HG03575 (cell line): ENCODE data around the gene SFXN5.

Source experiments
- ATAC-seq: cut with Tn5 transposase; IDR thresholded peaks from one replicate; pipeline ENCODE4 v1.9.1; 2021; ENCODE audit not compliant: unreplicated experiment, insufficient number of reproducible peaks, low FRiP score; ENCODE audit errors: extremely low read depth

The SFXN5 gene

DNA sequence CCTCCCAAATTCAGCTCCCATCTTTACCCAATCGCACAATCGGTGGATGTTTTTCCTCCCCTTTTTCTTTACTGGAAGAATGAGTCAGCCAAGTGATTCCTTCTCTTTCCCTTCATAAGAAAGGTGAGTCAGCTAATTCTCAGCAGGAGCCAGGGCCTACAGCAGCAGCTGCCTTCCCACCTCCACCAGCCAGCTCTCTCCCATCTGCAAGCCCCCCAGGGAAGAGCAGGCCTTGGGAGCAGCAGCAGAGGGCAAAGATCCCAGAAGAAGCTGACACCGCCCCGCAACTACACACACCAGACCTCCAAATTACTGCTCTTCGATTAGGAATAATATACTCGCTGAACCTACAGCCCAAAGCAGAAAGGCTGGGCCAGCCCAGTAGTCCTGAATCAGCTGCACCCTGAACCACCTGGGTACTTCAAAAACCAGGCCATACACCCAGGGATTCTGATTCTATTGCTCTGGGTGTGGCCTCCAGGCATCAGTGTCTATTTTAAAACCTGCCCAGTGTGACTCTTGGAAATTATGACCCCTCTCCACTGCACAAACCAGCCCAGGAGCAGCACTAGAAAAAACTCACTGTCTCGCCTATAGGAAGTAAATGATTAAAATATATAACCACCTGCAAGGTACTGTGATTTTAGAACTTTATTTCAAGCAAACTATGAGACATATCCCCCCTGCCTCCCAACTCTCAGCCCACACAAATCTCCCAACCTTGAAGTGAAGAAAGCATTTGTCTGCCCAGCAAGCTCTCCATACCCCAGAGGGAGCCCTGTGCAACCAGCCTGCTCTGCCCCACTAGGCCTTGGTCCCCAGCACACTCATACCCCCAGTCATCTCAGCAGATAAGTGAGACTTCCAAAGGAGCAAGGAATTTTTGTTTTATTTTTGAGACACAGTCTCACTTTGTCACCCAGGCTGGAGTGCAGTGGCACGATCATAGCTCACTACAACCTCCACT is 7.3 kb downstream of the SFXN5 start:
- ATAC-seq = no peak

DNA sequence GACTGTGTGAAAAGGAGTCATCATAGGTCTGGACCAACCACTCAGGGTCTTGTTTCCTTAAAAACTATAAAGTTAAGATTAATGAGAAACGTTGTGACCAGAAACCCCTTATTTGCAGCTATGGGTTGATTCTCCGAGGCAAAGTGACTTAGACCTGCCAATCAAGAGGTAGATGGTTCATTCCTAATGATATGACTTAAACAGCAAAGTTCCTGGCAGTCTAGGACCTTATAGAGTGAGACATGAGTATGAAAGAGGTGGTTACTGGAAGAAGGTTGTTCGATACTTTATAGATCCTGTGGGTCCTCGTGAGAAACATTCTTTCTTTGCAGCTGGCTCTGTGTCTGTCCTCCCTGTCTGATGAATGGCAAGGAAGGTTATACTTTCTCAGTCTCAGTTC is 8.0 kb downstream of the SFXN5 start:
- no peak for ATAC-seq

DNA sequence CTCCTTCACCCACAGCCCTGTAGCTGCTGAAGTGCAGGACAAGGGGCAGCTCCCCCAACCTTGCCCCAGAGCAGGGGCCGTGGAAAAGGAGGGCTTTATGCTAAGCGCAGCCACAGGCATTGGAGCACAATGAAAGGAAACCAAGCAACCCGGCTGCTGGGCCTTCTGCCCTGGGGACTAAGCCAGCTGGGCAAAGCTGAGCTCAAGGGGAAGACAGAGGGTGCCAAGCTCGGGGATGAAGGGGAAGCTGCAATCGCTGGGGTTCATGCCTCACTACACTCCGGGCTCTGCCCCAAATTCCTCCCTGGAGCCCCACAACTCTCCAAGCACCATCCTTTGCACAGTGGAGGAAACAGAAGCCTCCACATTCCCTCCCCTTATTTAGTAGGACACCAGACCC is 12.4 kb downstream of the SFXN5 start:
- ATAC-seq = no peak

DNA sequence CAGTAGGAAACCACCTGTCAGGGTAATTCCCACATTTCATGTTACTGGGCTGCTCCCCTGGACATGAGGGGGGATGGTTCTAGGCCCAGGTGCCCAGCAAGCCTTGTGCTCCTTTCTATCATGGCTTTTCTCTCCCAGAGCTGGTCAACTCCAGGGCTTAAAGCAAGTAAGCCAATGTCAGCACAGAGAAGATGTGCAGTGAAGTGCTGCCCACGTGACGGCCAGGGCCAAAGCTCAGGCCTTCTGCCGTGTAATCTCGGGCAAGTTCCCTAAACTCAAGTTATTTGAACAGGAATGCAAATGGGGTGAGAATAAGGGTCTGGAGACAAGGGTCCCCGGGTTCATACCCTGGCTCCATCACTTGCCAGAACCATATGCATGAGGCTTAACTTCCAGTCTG is 16.5 kb downstream of the SFXN5 start:
- no peak for ATAC-seq

DNA sequence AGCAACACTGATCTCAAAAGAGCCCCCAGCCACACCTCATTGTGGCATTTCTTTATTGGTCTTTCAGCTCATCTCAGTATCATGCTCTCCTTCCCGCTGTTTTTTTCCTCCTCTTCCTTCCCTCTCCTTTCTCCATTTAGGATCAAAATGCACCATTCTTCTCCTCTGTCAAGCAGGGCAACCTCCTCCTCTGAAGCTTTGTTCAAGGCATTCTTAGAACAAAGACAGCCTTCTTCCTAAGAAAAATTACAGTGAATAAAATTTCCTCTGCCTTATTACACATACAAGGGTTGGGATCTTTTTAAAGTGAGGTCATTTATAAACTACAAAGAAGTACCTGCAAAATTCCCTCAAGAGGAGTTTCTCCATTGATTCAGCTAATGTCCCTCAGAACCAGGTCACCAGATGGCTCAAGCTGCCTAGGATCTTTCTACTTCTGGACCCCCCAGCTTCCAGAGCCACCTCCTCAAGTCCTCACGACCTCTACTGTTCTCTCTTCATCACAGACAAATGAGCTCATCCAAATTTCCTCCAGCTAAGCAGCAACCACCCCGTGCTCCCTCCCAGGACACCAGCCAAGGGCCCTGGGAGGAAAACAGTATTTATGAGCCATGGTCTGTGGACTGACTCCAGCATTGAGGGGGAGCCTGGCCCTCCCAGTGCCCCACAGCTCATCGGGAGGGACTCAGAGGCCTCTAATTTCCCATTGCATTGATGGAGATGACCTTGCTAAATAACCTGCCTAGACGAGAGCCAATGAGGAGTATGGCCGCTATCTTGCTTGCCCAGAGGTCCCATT is 18.0 kb downstream of the SFXN5 start:
- no peak for ATAC-seq

DNA sequence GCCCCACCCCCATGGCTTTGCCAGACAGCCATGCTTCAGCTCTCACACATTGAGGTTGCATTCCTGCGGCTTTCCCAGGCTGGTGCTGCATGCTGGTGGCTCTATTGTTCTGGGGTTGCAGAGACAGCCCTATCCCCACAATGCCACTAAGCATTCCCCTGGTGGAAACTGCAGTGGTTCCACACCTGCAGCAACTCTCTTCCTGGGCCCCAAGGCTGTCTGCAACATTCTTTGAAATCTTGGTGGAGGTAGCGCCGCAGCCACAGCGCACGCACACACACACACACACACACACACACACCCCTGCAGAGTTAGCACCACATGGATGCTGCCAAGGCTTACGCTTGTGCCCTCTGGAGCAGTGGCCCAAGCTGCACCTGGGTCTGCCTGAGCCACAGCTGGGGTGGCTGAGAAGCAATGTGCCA is 21.4 kb downstream of the SFXN5 start:
- ATAC-seq = no peak

DNA sequence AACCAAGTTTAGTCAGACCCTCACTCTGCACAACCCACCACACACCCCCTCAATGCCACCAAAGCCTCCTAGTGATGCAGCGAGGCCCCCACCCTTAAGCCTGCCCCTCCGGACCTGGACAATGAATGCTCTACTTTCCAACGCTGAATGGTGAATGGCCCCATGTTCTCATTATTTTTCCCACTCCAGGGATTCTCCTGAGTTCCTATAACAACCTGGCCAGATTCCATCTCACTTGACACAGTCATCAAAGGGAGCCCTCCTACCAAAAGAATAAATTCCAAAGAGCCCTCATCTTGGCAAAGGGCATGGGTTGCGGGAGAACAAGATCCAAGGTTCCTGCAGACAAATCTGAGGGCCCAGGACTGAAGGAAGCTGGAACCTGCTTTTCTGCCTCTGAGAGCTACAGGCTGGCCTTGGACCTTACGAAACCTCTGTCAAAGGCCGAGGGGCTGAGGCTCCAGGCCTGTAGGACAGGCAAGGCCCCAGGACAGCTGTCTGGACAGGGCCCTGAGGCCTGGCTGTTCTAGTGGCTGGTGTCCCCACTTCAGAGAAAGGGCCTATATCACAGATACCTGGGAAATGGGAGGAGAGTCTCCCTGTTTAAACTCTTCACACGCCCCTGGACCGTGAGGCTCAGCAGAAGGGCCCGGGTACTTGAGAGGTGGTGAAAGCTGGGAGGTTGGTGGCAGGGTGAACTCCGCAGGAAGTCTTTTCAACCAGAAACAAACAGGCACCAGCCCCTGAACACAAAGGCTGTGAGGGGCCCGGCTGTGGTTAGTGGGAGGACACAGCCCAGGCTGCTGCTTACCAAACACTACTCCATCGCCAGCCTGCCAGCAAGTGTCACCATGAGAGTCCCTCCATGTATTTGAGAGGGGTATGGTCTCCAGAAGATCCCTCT is 27.3 kb downstream of the SFXN5 start:
- no peak for ATAC-seq

DNA sequence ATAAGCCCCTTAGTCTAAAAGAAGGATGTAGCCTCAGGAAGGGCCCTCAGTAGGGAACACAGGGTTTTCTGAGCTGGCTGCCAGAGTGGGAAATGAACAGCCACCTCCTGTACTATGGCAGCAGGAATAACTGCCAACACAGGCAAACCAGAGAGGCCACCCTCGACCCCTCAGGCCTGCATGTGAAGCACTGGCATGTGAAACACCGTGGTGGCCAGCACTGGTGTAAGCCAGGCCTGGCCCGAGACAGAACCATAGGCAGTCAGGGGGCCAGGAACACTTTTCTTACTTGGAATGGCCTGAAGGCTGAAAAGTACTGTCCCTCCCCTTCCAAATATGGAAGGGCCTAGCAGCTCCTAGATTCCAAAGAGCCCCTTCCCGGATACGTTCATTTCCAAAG is 28.2 kb downstream of the SFXN5 start:
- ATAC-seq = no peak

DNA sequence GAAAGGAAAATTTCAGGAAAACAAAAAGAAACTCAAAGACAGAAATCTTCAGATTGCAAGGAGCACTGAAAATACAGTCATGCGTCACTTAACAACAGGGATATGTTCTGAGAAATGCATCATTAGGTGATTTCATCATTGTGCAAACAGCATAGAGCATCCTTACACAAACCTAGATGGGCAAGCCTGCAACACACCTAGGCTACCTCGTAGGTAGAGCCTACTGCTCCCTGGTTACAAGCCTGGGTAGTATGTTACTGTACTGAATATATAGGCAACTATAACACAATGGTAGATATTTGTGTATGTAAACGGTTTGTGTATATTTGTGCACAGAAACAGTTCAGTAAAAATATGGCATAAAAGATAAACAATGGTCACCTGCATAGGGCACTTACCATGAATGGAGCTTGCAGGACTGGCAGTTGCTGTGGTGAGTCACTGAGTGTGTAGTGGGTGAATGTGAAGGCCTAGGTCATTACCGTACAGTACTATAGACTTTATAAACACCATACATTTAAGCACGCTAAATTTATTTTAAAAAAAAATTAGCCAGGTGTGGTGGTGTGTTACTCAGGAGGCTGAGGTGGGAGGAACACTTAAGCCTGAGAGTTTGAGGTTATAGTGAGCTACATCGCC is 33.4 kb downstream of the SFXN5 start:
- ATAC-seq = no peak

DNA sequence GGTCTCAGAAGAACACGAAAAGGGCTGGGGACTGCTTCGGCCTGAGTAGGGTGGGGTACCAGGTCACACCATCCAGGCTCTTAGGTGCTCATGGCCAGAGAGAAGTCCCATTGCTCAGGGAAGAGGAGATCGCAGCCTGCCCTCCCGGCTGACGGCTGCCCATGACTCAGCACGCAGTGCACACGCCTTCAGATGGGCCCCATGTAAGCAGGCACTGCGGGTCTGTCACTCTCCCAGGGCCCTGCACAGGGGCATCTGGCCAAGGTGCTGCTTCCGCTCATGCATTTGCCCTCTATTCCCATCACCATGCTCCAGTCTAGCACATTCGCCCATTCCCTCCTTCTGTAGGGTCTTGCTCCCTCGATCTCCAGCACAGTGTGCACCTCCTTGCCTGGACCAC is 34.7 kb downstream of the SFXN5 start:
- ATAC-seq = no peak

DNA sequence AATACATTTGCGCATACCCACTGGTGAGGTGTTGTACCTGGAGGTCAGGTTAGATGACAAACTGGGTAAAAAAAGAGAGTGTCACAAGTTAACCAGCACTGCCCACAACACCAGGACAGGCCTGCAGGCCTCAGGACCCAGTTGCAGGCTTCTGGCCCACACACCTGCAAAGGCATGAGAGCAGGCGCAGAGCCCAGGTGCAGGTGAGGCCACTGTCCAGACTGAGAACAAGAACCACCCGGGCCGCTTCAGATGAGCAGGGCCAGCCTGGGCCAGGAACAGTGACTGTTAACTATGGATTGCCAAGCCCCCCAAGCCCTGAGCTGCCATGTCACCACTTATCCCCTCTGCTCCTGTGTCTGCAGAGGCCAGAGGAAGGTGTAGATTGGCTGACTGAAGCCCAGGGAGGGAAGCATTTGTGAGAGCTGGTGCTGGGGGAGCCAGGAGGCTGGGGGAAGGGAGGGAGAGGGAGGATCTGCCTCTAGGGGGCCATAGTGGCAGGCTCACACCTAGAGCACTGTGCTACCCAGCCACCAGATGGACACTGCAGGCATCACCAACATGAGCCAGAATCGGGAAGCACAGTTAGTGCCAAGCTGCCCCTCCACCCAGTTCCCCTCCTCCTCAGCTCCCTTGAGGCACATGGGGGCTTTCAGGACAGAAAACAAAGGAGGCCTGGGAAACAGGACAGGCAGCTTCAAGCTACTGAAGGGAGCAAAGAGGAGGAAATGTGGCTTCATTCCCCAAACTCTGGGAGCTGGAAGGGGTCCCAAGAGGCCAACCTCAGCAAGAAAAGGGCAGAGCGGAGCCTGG is 35.4 kb downstream of the SFXN5 start:
- ATAC-seq = no peak

DNA sequence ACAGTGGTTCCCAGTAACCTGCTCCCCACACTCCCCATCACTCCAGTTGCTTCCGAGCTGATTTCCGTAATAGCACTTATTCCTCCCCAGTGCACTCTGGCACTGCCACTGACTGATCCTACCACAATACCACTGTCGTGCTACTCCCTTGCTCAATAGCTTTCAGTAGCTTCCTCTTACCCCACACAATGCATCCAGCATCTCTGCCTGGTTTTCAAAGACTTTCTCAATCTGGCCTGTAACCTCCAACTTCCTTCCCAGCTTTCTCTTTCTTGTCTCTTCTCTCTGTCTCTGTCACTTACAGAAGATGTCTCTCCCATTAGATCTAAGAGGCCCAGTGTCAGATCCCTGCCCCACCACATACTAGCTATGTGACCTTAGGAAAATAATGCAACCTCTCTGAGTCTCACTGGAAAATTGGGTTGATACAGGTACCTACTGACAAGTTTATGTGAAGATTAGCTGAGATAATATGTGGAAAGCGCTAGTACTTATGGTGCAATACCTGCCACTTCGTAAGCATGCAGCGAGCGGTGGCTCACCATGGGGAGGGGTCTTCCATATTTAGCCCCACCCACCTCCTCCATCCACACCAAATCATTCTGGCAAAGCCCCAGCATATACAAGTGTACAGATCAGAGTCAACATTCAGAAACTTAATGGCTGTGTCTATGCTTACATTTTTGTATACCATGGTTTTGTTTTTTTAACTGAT is 36.7 kb downstream of the SFXN5 start:
- ATAC-seq = no peak

DNA sequence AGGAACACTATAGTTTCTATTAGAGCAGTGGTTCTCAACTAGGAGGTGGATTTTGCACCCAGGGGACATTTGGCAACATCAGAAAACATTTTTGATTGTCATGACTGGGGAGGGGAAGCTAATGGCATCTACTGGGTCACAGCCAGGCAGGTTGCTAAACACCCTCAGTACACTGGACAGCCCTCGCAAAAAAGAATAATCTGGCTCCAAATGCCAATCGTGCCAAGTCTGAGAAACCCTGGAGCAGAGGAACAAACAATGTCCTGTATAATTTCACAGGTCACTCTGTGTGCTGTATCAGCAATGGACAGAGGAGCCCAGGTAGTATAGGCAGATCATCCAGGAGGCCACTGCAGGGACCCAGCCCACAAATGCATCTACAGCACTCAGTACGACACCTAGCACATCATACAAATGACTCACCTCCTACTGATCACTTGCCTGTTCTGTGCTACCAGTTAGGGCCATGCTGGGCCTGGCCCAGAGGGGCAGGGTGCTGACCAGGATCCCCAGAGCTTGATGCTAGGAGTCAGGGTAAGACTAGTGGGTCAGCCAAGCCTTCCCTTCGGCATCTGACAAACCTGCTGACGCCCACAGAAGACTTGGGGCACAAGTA is 37.6 kb downstream of the SFXN5 start:
- no peak for ATAC-seq

DNA sequence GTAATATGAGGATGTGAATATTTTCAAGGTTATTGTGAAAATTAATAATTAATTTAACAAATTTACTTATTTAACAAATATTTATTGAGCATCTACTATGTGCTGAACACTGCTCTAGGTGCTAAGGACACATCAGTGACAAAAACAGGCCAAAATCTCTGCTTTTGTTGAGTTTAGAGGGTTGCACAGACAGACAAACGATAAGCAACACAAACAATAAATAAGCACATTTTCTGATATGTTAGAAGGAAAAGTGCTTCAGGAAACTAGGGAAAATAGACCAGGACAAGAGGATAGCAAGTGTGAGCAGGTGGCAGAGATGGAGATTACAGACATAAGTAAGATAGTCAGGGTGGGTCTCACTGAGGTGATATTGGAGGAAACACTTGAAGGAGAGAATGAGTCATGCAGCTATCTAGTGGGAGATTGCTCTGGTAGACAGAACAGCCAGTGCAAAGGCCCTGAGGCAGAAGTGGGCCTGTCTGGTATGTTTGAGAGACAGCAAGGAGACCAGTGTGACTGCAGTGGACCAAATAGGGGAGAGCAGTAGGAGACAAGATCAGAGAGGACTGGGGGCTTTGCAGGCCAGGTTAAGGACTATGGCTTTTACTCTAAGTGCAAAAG is 38.3 kb downstream of the SFXN5 start:
- no peak for ATAC-seq

DNA sequence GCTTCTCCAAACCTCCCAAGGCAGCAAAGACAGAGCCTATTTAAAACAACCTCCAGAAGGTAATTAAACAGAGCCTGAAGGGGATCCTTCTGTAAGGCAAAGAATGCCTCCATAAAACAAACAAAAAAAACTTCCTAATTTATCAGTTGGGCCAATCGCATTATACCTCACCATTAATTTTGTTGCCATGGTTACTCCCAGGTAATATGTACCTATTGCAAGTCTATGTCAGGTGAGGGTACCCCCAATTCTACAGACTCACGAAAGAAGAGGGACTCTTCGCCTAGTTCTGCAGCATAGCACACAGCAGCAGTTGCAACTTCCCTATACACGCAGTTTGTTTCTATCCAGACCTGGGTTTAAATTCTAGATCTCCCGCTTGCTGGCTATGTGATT is 38.8 kb downstream of the SFXN5 start:
- no peak for ATAC-seq
